Activated gamma-delta T cell treated with anti-CD3 and anti-CD28 coated beads, Interleukin-2, amount 50 U/mL, for 16 hours (primary cell): ENCODE results near the gene TBC1D9B.
"Not testable (repeated sequence)": the region's sequence is repeated elsewhere in the genome, so short reads cannot be mapped to it uniquely, and the experiment has no call there.

Source experiments
- DNase-seq: peaks from one replicate; pipeline ENCODE4 v3.0.0-alpha.2; 2020; ENCODE audit warnings: low read depth

Gene TBC1D9B

DNA sequence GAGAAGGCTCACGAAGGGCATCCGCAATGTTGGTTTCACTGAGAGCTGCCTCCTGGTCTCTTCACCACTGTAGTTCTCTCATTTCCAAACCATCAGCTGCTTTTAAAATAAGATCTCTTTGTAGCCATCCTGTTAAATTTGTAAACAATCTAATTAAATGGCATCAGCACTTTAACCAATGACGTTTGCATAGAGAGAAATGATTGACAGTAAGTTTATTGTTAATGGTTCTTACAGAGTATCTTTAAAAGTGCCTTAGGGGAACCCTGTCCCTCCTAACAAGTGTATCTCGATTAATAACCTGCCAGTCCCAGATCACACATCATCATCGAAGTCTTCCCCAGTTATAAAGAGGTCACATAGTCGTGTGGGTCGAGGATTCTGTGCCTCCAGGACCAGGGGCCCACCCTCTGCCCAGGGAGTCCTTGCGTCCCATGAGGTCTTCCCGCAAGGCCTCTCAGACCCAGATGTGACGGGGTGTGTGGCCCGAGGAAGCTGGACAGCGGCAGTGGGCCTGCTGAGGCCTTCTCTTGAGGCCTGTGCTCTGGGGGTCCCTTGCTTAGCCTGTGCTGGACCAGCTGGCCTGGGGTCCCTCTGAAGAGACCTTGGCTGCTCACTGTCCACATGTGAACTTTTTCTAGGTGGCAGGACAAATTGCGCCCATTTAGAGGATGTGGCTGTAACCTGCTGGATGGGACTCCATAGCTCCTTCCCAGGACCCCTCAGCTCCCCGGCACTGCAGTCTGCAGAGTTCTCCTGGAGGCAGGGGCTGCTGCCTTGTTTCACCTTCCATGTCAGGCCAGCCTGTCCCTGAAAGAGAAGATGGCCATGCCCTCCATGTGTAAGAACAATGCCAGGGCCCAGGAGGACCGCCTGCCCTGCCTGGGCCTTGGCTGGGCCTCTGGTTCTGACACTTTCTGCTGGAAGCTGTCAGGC lies 70.4 kb downstream of the TBC1D9B start:
- DNase-seq: no peak

GRCh38 chr5:179836225-179837019 lies 71.3 kb downstream of the TBC1D9B start:
- peak; percentile 41 for DNase-seq

DNA sequence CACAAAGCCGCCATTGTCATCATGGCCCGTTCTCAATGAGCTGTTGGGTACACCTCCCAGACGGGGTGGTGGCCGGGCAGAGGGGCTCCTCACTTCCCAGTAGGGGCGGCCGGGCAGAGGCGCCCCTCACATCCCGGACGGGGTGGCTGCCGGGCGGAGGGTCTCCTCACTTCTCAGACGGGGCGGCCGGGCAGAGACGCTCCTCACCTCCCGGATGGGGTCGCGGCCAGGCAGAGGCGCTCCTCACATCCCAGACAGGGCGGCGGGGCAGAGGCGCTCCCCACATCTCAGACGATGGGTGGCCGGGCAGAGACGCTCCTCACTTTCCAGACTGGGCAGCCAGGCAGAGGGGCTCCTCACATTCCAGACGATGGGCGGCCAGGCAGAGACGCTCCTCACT lies 72.8 kb downstream of the TBC1D9B start:
- not testable (repeated sequence) for DNase-seq

DNA sequence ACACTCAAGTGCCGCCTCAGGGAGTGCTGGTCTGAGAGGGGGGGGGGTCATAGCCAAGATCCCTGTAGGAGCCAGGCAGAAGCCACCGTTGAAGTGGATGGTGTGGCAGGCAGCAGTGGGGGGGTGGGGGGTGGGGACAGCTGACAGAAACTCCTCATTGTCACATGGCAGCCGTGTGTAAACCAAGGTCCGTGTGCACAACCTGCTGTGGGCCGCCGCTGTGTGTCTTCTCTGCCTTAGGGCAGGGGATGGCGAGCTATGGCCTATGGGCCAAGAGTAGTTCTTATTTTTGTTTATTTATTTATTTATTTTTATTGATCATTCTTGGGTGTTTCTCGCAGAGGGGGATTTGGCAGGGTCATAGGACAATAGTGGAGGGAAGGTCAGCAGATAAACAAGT lies 73.6 kb downstream of the TBC1D9B start:
- no peak for DNase-seq

GRCh38 chr5:179833709-179834070 lies 74.0 kb downstream of the TBC1D9B start:
- DNase-seq: no peak

- DNase-seq: no peak
Measured at GRCh38 chr5:179833056-179833708, 74.5 kb downstream of the TBC1D9B start.

GRCh38 chr5:179832039-179832745 lies 75.5 kb downstream of the TBC1D9B start:
- no peak for DNase-seq

DNA sequence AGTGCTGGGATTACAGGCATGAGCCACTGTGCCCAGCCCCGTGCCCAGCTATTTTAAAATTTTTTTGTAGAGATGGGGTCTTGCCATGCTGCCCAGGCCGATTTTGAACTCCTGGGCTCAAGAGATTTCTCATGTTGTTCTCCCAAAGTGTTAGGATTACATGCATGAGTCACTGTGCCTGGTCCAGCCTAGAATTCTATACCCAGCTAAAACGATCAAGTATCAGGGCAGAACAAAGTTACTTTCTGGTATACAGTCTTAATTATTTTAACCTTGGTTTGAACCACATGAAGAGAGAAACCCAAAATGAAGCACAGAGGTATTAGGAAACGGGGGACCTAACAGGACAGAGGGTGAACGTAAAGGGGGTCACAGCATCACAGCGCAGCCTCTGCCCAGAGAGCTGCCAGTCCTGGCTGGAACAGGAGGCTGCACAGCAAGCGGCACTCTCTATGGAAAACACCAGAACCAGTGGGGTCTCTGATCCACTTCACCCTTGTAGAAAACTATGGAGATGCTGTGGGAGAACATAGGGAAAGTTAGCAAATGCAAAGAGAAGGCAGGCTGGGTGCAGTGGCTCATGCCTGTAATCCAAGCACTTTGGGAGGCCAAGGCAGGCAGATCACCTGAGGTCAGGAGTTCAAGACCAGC lies 76.8 kb downstream of the TBC1D9B start:
- no peak for DNase-seq

DNA sequence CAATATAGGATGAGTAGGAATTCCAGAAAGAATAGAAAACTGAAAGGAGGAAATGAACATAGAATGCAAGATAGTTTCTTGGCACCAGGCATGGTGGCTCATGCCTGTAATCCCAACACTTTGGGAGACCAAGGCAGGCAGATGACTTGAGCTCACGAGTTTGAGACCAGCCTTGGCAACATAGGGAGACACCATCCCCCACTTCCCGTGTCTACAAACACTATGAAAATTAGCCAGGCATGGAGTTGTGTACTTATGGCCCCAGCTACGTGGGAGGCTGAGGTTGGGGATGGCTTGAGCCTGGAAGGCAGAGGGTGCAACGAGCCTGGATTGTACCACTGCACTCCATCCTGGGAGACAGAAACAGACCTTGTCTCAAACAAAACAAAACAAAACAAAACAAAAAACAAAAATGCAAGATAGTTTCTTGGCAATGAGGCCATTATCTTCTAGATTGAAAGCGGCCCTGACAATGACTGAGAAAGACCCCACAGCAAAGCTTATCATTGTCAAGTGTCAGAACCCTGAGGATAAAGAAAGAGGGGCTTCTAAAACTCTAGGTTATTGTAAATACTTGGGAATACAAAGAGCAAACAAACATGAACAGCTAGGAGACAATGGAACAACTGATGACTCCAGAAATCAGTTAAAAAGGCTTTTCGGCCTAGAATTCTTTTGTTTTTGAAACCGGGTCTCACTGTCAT lies 77.8 kb downstream of the TBC1D9B start:
- DNase-seq: no peak

GRCh38 chr5:179828756-179829421 lies 78.8 kb downstream of the TBC1D9B start:
- DNase-seq: no peak

- DNase-seq: no peak
Measured at GRCh38 chr5:179827680-179828079, 80.0 kb downstream of the TBC1D9B start.

DNA sequence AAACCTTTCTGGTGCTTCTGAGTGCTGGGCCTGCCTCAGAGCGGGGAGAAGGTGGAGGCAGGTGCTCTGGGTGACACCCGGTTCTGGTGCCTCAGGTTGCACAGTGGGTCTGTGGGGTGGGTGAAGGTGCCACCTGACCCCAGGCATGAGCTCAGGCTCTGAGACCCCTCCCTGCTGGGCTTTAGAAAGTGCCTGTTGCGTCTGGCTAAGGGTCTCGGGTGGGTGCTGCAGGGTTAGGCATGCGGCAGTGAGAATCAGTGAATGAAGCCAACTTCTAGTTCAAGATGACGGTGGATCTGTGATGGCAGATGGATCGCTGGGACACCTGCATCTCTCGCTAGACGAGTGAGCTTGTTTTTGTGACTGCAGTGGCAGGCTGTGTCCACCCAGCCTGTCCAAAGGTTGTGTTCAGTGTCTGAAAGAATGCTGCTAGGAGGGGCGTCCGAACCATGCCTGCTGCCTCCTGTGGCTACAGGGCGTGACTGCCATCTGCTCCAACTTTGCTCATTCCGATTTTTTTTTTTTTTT lies 82.0 kb downstream of the TBC1D9B start:
- no peak for DNase-seq

DNA sequence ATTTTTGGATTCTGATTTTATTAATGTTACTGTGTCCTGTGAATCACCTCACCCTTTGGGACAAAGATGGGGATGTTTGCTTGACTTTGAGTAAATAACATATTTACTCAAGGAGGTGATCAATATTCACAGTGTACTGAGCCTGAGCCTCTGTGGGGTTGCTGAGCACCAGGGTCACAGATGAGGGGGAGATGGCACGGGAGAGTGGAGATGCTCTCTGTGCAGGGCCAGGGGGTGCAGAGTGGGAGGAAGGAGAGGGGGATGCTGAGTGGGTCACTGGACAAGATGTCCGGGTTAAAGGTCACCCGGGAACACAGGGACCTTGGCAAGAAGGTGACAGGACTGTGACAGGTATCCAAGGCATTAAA lies 83.0 kb downstream of the TBC1D9B start:
- no peak for DNase-seq

- DNase-seq: no peak
Measured at GRCh38 chr5:179823937-179824744, 83.6 kb downstream of the TBC1D9B start.

DNA sequence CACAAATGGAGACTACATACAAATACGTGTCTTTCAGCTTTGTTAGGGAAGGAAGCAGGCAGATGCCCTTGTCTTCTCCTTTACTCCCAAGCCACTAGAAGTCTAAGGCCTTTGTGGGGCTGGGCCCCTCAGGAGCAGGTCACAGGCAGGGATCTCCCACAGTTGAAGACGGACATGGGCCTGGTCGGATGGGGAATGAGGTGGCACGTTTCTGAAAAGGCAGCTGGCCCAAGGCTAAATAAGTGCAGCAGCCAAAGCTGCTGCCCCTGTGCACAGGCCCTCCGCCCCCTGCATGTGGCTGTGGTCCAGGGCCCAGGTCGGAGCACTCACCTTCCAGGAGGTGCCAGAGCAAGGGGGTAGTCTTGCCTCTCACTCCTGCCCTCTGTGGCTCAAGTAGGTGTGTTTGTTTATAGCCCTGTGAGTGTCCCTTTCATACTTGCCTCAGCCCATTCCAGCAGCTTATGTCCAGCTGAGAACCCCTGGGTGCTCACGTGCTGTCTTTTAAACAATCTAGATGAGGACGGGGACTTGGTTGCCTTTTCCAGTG lies 85.2 kb downstream of the TBC1D9B start:
- no peak for DNase-seq

GRCh38 chr5:179822059-179822432 lies 85.7 kb downstream of the TBC1D9B start:
- DNase-seq: no peak

GRCh38 chr5:179821298-179822058 lies 86.2 kb downstream of the TBC1D9B start:
- peak; percentile 76 for DNase-seq
